GM12878 (cell line): ENCODE results near the gene FAM187B. TPM values are rescaled to one million over a fixed set of nuclear protein-coding genes. Genes with fewer than 3 reads are reported as not detected.

Experiments
- ATAC-seq: fragments of 200-7000 bp; cut with Tn5 transposase; 3 replicates; pipeline ENCODE4 v1.9.1; 2020; ENCODE audit warnings: mild to moderate bottlenecking, moderate library complexity
- BruUV-seq: library from RNA; stranded (reverse); fragments of 400-500 nt; replicated peaks from 2 replicates; lab custom pipeline; 2021; lab: Mats Ljungman, UMichigan
- CTCF ChIA-PET: fragments of 300-600 bp; sonication (Branson Sonifier 250); formaldehyde crosslinking; extraction: SDS; loops from one replicate; lab custom pipeline; 2021; ENCODE audit warnings: inconsistent platforms; lab: Yijun Ruan, JAX
- POLR2A ChIA-PET: fragments of 350-600 bp; formaldehyde crosslinking; extraction: SDS; loops from one replicate; lab custom pipeline; 2021; ENCODE audit warnings: inconsistent platforms; lab: Charles Lee
- RAD21 ChIA-PET: fragments of 300-600 bp; sonication (Branson Sonifier 250); formaldehyde crosslinking; loops from one replicate; lab custom pipeline; 2023; ENCODE audit warnings: antibody characterized with exemption; ENCODE audit not compliant: unreplicated experiment; lab: Charles Lee
- SMC1A ChIA-PET: fragments of 300-600 bp; sonication (Branson Sonifier 250); formaldehyde crosslinking; loops from one replicate; lab custom pipeline; 2023; ENCODE audit not compliant: unreplicated experiment, uncharacterized antibody; lab: Charles Lee
- DNase-seq: peaks from one replicate; pipeline ENCODE4 v3.0.0-alpha.2; 2011; ENCODE audit warnings: low read depth, low spot score
- FAIRE-seq: peaks from 3 replicates; lab custom pipeline; 2011; peaks lifted over from hg19 to GRCh38; lab: Jason Lieb, UNC
- H2AFZ ChIP-seq: 2 replicates; pipeline ENCODE4 v1.6.0; 2011; ENCODE audit warnings: low read depth, low read length, control low read depth; ENCODE audit not compliant: control insufficient read depth
- H3K27ac ChIP-seq: 2 replicates; pipeline ENCODE4 v1.5.1; 2011; ENCODE audit warnings: control low read depth; ENCODE audit not compliant: control insufficient read depth, insufficient read depth
- H3K27me3 ChIP-seq, 2 experiments: replicated peaks in 1 of 2; 2 replicates each; pipeline versions ENCODE4 v1.6.0 to v1.6.1; 2011; ENCODE audit warnings: low read length in 1 of 2; ENCODE audit not compliant: control insufficient read depth in 2 of 2, insufficient read depth in 2 of 2
- H3K36me3 ChIP-seq, 2 experiments: 2 replicates each; pipeline ENCODE4 v1.5.1; 2011; ENCODE audit warnings: low read length in 1 of 2; ENCODE audit not compliant: control insufficient read depth in 2 of 2, insufficient read depth in 2 of 2
- H3K4me1 ChIP-seq: 2 replicates; pipeline ENCODE4 v1.6.1; 2011; ENCODE audit warnings: mild to moderate bottlenecking, low read length, moderate library complexity, mixed read lengths; ENCODE audit not compliant: control insufficient read depth, insufficient read depth
- H3K4me2 ChIP-seq: 2 replicates; pipeline ENCODE4 v1.6.0; 2011; ENCODE audit warnings: control low read depth; ENCODE audit not compliant: control insufficient read depth, insufficient read depth
- H3K4me3 ChIP-seq: fragments of 200-600 bp; sonication (generic); 2 replicates; pipeline ENCODE4 v1.5.1; 2016
- H3K79me2 ChIP-seq: 2 replicates; pipeline ENCODE4 v1.6.0; 2011; ENCODE audit warnings: low read length; ENCODE audit not compliant: control insufficient read depth, insufficient read depth
- H3K9ac ChIP-seq: 2 replicates; pipeline ENCODE4 v1.8.0; 2011; ENCODE audit warnings: low read length, control low read depth, mixed read lengths; ENCODE audit not compliant: control insufficient read depth, insufficient read depth
- H3K9me3 ChIP-seq: replicated peaks from 3 replicates; pipeline ENCODE4 v1.5.1; 2011; ENCODE audit warnings: mild to moderate bottlenecking, low read length; ENCODE audit not compliant: control insufficient read depth, insufficient read depth
- H4K20me1 ChIP-seq: 2 replicates; pipeline ENCODE4 v1.6.0; 2011; ENCODE audit not compliant: control insufficient read depth, insufficient read depth
- CHD2 ChIP-seq: IDR thresholded peaks from 2 replicates; pipeline ENCODE4 v1.6.1; 2011; ENCODE audit warnings: low read depth, low read length, improper control_type of control experiment, borderline replicate concordance
- GATAD2B ChIP-seq: fragments of 450-650 bp; conservative IDR thresholded peaks from 2 replicates; pipeline ENCODE4 v1.6.1; 2017; ENCODE audit warnings: low read depth, mild to moderate bottlenecking, moderate library complexity
- IKZF2 ChIP-seq, 2 experiments: fragments of 450-650 bp; IDR thresholded peaks; 2 replicates each; pipeline ENCODE4 v1.6.1; 2017; ENCODE audit warnings: mild to moderate bottlenecking in 2 of 2, moderate library complexity in 2 of 2
- IRF3 ChIP-seq: fragments of 450-650 bp; IDR thresholded peaks from 2 replicates; pipeline ENCODE4 v1.6.1; 2014; ENCODE audit warnings: mild to moderate bottlenecking
- MLLT1 ChIP-seq: fragments of 450-650 bp; IDR thresholded peaks from 2 replicates; pipeline ENCODE4 v1.6.1; 2016; ENCODE audit warnings: mild to moderate bottlenecking
- NBN ChIP-seq: fragments of 450-650 bp; IDR thresholded peaks from 2 replicates; pipeline ENCODE4 v1.6.1; 2016
- NFYB ChIP-seq: IDR thresholded peaks from 2 replicates; pipeline ENCODE4 v1.6.1; 2011; ENCODE audit warnings: low read depth, mild to moderate bottlenecking, low read length, improper control_type of control experiment, moderate library complexity; ENCODE audit not compliant: insufficient read depth
- RAD51 ChIP-seq: fragments of 450-650 bp; IDR thresholded peaks from 2 replicates; pipeline ENCODE4 v1.6.1; 2016; ENCODE audit warnings: moderate library complexity, mild to moderate bottlenecking, inconsistent platforms
- RB1 ChIP-seq: fragments of 450-650 bp; formaldehyde crosslinking; IDR thresholded peaks from 2 replicates; pipeline ENCODE4 v1.6.1; 2017; ENCODE audit warnings: mild to moderate bottlenecking, borderline replicate concordance
- SP1 ChIP-seq: IDR thresholded peaks from one replicate; pipeline ENCODE4 v1.6.1; 2011; ENCODE audit warnings: low read depth, low read length
- SRF ChIP-seq, 2 experiments: IDR thresholded peaks; 2 replicates each; pipeline ENCODE4 v1.6.1; 2011; ENCODE audit warnings: low read depth in 2 of 2, low read length in 2 of 2, mild to moderate bottlenecking in 1 of 2, moderate library complexity in 1 of 2
- STAT3 ChIP-seq: IDR thresholded peaks from 2 replicates; pipeline ENCODE4 v1.6.1; 2011; ENCODE audit warnings: low read depth, low read length, improper control_type of control experiment
- TCF7 ChIP-seq: IDR thresholded peaks from 2 replicates; pipeline ENCODE4 v1.6.1; 2014; ENCODE audit warnings: antibody characterized with exemption, borderline replicate concordance
- USF1 ChIP-seq: IDR thresholded peaks from 2 replicates; pipeline ENCODE4 v1.6.1; 2011; ENCODE audit warnings: borderline replicate concordance, low read depth, mild to moderate bottlenecking, moderate library complexity, mixed read lengths, low read length; ENCODE audit not compliant: insufficient read depth; ENCODE audit errors: extremely low read length
- YBX1 ChIP-seq: fragments of 450-650 bp; IDR thresholded peaks from 2 replicates; pipeline ENCODE4 v1.6.1; 2016; ENCODE audit warnings: antibody characterized with exemption
- ZNF274 ChIP-seq: IDR thresholded peaks from one replicate; pipeline ENCODE4 v1.8.0; 2011; ENCODE audit not compliant: insufficient read length, insufficient read depth
- WGBS: methylation state at CpG from one replicate; pipeline ENCODE4 v1.1.6; 2016; ENCODE audit warnings: low lambda C conversion rate; ENCODE audit not compliant: insufficient replicate concordance, insufficient coverage; ENCODE audit errors: missing lambda C conversion rate; 5-methylcytosine and 5-hydroxymethylcytosine counted together
- in situ Hi-C: fragments of 300-500 bp; cut with MboI; formaldehyde crosslinking; loops from 9 replicates; pipeline ENCODE4 v1.14.3; 2018; ENCODE audit warnings: mixed read lengths
- intact Hi-C: fragments of 100-400 bp; cut with micrococcal nuclease; formaldehyde crosslinking; loops from one replicate; pipeline ENCODE4 v1.14.2; 2022; ENCODE audit not compliant: unreplicated experiment
- polyA plus RNA-seq, 11 experiments: library from polyadenylated mRNA; depleted of rRNA in 4 of 11; unstranded in 6 of 11; stranded (reverse) in 5 of 11; fragments of >200 nt; fragmentation: Nextera tagmentation in 4 of 11; fragmentation: Illumina TruSeq in 1 of 11; extraction: Ambion mirVana in 4 of 11; extraction: Trizol in 1 of 11; gene quantifications; 1 replicate in 1 of 11; 2 replicates in 10 of 11; pipeline versions ENCODE4 v1.2.1 to v1.2.3, GENCODE V29; 2011 to 2016; ENCODE audit warnings: inconsistent platforms in 2 of 11, missing spikeins in 2 of 11, low read depth in 1 of 11
- total RNA-seq, 4 experiments: library from RNA; depleted of rRNA in 3 of 4; stranded (reverse); fragments of >200 nt in 3 of 4; fragmentation: Illumina TruSeq in 1 of 4; extraction: Trizol in 1 of 4; gene quantifications; 2 replicates each; pipeline versions ENCODE4 v1.2.1 to v1.2.3, GENCODE V29; 2013 to 2021
- TF ChIP-seq, protein P1 (sequence below): fragments of 450-650 bp; IDR thresholded peaks from 2 replicates; pipeline ENCODE4 v1.6.1; 2017; ENCODE audit warnings: low read depth, mild to moderate bottlenecking, moderate library complexity
- TF ChIP-seq, protein P2 (sequence below): IDR thresholded peaks from 2 replicates; pipeline ENCODE4 v1.6.1; 2012; ENCODE audit warnings: low read length, inconsistent platforms

The FAM187B gene
- total and polyA plus RNA-seq, 10 of the 15 experiments (the other 5 are each of a cell fraction or from before 2014, with no cell fraction given) = 0.05 TPM; not detected in 9

DNA sequence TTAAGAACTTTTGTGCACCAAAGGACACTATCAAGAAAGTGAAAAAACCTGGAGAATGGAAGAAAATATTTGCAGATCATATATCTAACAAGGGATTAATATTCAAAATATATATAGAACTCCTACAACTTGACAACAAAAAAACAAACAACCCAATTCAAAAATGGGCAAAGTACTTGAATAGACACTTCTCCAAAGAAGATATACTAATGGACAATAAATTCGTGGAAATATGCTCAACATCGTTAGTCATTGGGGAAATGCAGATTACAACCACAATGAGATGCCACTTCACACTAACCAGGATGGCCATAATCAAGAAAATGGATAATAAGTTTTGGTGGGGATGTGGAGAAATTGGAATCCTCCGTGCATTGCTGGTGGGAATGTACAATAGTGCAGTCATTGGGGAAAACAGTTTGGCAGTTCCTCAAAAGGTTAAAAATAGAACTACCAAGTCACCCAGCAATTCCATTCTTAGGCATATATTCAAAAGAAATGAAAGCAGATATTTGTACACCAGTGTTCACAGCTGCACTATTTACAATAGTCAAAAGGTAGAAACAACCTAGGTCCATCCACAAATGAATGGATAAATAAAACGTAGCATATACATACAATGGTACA, 18.0 kb upstream of the FAM187B start (continued):
- no peak for TF ChIP-seq NBN
- TF ChIP-seq RAD51 = no peak
- TF ChIP-seq, protein P1, sequence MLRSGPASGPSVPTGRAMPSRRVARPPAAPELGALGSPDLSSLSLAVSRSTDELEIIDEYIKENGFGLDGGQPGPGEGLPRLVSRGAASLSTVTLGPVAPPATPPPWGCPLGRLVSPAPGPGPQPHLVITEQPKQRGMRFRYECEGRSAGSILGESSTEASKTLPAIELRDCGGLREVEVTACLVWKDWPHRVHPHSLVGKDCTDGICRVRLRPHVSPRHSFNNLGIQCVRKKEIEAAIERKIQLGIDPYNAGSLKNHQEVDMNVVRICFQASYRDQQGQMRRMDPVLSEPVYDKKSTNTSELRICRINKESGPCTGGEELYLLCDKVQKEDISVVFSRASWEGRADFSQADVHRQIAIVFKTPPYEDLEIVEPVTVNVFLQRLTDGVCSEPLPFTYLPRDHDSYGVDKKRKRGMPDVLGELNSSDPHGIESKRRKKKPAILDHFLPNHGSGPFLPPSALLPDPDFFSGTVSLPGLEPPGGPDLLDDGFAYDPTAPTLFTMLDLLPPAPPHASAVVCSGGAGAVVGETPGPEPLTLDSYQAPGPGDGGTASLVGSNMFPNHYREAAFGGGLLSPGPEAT = no peak
- no peak for TF ChIP-seq MLLT1
- TF ChIP-seq NFYB = no peak
- no peak for TF ChIP-seq IRF3
- TF ChIP-seq IKZF2 (IDR thresholded peaks at IDR 0.05) = no peak
- no peak for TF ChIP-seq SP1
- TF ChIP-seq, all 136 proteins: peak for 0

GRCh38 chr19:35241417-35241816, 12.9 kb upstream of the FAM187B start:
- ChIA-PET SMC1A (interaction anchor here (0.7 to 2.0 kb wide), 10 partner anchors 9 to 254 kb away, joined by 3 to 7 read pairs (median 3); no protein-coding TSS in a partner anchor), POLR2A (interaction anchor here (1.7 kb wide), 1 partner anchor 87 kb away, joined by 5 read pairs; the partner anchor contains the start of gene FXYD5), RAD21 (no interaction called here), CTCF (interaction anchor here (0.7 to 2.1 kb wide), 4 partner anchors 23 to 254 kb away, joined by 3 to 5 read pairs (median 4); no protein-coding TSS in a partner anchor)
- intact Hi-C loops (no loop called here), in situ Hi-C loops (no loop called here)
- H3K9me3 ChIP-seq = peaks cover 5% of the 10 kb centered on the region; the same call in 2 of the 3 replicates
- H3K4me2 ChIP-seq = no peak overlapping the region
- FAIRE-seq (no peak), DNase-seq (no peak), ATAC-seq (no peak)
- no peak overlapping the region for H3K4me3 ChIP-seq
- H3K79me2 ChIP-seq = no peaks in the 10 kb centered on the region
- no peak overlapping the region for H2AFZ ChIP-seq
- no peak overlapping the region for H3K9ac ChIP-seq
- no peak overlapping the region for H3K27ac ChIP-seq
- H4K20me1 ChIP-seq = no peaks in the 10 kb centered on the region
- peaks cover 7% of the 10 kb centered on the region; the same call in 1 of the 2 replicates for H3K4me1 ChIP-seq
- WGBS = 24% methylated on average over 1 of the region's 1 CpG
- H3K36me3 ChIP-seq = no peaks in the 10 kb centered on the region
- BruUV-seq = no TSS peak
- H3K27me3 ChIP-seq = no peaks in the 10 kb centered on the region
- TF ChIP-seq STAT3 = no peak
- TF ChIP-seq YBX1 = no peak
- no peak for TF ChIP-seq USF1
- TF ChIP-seq RB1 = no peak
- no peak for TF ChIP-seq TCF7
- TF ChIP-seq GATAD2B = no peak
- TF ChIP-seq, protein P2, sequence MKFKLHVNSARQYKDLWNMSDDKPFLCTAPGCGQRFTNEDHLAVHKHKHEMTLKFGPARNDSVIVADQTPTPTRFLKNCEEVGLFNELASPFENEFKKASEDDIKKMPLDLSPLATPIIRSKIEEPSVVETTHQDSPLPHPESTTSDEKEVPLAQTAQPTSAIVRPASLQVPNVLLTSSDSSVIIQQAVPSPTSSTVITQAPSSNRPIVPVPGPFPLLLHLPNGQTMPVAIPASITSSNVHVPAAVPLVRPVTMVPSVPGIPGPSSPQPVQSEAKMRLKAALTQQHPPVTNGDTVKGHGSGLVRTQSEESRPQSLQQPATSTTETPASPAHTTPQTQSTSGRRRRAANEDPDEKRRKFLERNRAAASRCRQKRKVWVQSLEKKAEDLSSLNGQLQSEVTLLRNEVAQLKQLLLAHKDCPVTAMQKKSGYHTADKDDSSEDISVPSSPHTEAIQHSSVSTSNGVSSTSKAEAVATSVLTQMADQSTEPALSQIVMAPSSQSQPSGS = no peak
- TF ChIP-seq CHD2 = no peak
- no peak for TF ChIP-seq SRF (IDR thresholded peaks at IDR 0.05; ENCODE audit: low read depth in 2 of 2, low read length in 2 of 2)
- no peak for TF ChIP-seq ZNF274
